Endothelial cell of umbilical vein (primary cell): ENCODE measurements around the gene OR4D5. TPM values are rescaled to one million over a fixed set of nuclear protein-coding genes. Genes with fewer than 3 reads are reported as not detected.

Source experiments
- Bru-seq: library from RNA; stranded (reverse); fragments of 400-500 nt; gene quantifications from one replicate; lab custom pipeline; 2021; lab: Mats Ljungman, UMichigan
- BruChase-seq, 2 experiments: library from RNA; stranded (reverse); fragments of 400-500 nt; gene quantifications; one replicate each; lab custom pipeline; 2021; lab: Mats Ljungman, UMichigan
- BruUV-seq: library from RNA; stranded (reverse); fragments of 400-500 nt; replicated peaks from 2 replicates; lab custom pipeline; 2021; lab: Mats Ljungman, UMichigan
- CTCF ChIA-PET: fragments of 300-600, 350-600 bp; sonication (Branson Sonifier 250); formaldehyde crosslinking; loops from one replicate; lab custom pipeline; 2021; ENCODE audit warnings: antibody characterized with exemption, inconsistent platforms; lab: Charles Lee
- POLR2A ChIA-PET: fragments of 300-600, 350-600 bp; sonication (Branson Sonifier 250); formaldehyde crosslinking; loops from one replicate; lab custom pipeline; 2021; ENCODE audit warnings: antibody characterized with exemption, inconsistent platforms; lab: Charles Lee
- DNase-seq: peaks from one replicate; pipeline ENCODE4 v3.0.0-alpha.2; 2011; ENCODE audit warnings: low read depth, low spot score
- FAIRE-seq: peaks from 2 replicates; lab custom pipeline; 2011; peaks lifted over from hg19 to GRCh38; lab: Jason Lieb, UNC
- H2AFZ ChIP-seq: 2 replicates; pipeline ENCODE4 v1.6.0; 2012; ENCODE audit warnings: low read depth, low read length, control low read depth, inconsistent platforms
- H3K27ac ChIP-seq: 2 replicates; pipeline ENCODE4 v1.5.1; 2011; ENCODE audit warnings: low read depth, mild to moderate bottlenecking, control low read depth, low read length, moderate library complexity; ENCODE audit not compliant: insufficient read depth
- H3K27me3 ChIP-seq, 2 experiments: 2 replicates each; pipeline versions ENCODE4 v1.6.0 to v1.6.1; 2011; ENCODE audit warnings: low read length in 2 of 2, mixed read lengths in 1 of 2; ENCODE audit not compliant: control insufficient read depth in 2 of 2, insufficient read depth in 2 of 2
- H3K36me3 ChIP-seq, 2 experiments: 2 replicates in 1 of 2; 3 replicates in 1 of 2; pipeline ENCODE4 v1.5.1; 2011; ENCODE audit warnings: low read length in 2 of 2, mild to moderate bottlenecking in 1 of 2, moderate library complexity in 1 of 2; ENCODE audit not compliant: control insufficient read depth in 2 of 2, insufficient read depth in 2 of 2; ENCODE audit errors: extremely low read depth in 1 of 2
- H3K4me1 ChIP-seq: 3 replicates; pipeline ENCODE4 v1.5.1; 2011; ENCODE audit warnings: mild to moderate bottlenecking, low read length; ENCODE audit not compliant: control insufficient read depth, insufficient read depth; ENCODE audit errors: extremely low read depth
- H3K4me2 ChIP-seq: 2 replicates; pipeline ENCODE4 v1.6.1; 2011; ENCODE audit warnings: low read length, control low read depth, mixed read lengths; ENCODE audit not compliant: insufficient read depth
- H3K4me3 ChIP-seq, 3 experiments: fragments of 200-600 bp in 1 of 3; sonication (generic), shearing (Covaris generic) in 1 of 3; replicated peaks in 1 of 3; 2 replicates each; pipeline ENCODE4 v1.5.1; 2011 to 2016; ENCODE audit warnings: control low read depth in 3 of 3, low read length in 3 of 3, mild to moderate bottlenecking in 2 of 3, inconsistent platforms in 1 of 3, low read depth in 1 of 3, moderate library complexity in 1 of 3; ENCODE audit not compliant: insufficient read depth in 1 of 3
- H3K79me2 ChIP-seq: 2 replicates; pipeline ENCODE4 v1.6.0; 2012; ENCODE audit warnings: low read length, inconsistent platforms; ENCODE audit not compliant: control insufficient read depth, insufficient read depth
- H3K9ac ChIP-seq: replicated peaks from 2 replicates; pipeline ENCODE3; 2011; ENCODE audit warnings: low read length, control low read depth; ENCODE audit not compliant: insufficient read depth; ENCODE audit errors: extremely low read depth
- H3K9me1 ChIP-seq: replicated peaks from 3 replicates; pipeline ENCODE4 v1.6.0; 2011; ENCODE audit warnings: mild to moderate bottlenecking, low read length; ENCODE audit not compliant: control insufficient read depth, insufficient read depth; ENCODE audit errors: extremely low read depth
- H3K9me3 ChIP-seq: replicated peaks from 2 replicates; pipeline ENCODE4 v1.5.1; 2012; ENCODE audit warnings: low read length, inconsistent platforms; ENCODE audit not compliant: control insufficient read depth, insufficient read depth
- H4K20me1 ChIP-seq: replicated peaks from 2 replicates; pipeline ENCODE3; 2011; ENCODE audit warnings: mild to moderate bottlenecking, low read length; ENCODE audit not compliant: control insufficient read depth, insufficient read depth; ENCODE audit errors: extremely low read depth
- EZH2 ChIP-seq: IDR thresholded peaks from 2 replicates; pipeline ENCODE4 v1.6.1; 2012; ENCODE audit warnings: borderline replicate concordance, low read depth, mild to moderate bottlenecking, moderate library complexity, low read length, inconsistent platforms; ENCODE audit not compliant: severe bottlenecking
- FOS ChIP-seq: IDR thresholded peaks from 2 replicates; pipeline ENCODE4 v1.6.1; 2011; ENCODE audit warnings: mild to moderate bottlenecking, low read length, moderate library complexity, borderline replicate concordance; ENCODE audit not compliant: insufficient read depth
- GATA2 ChIP-seq: IDR thresholded peaks from 2 replicates; pipeline ENCODE4 v1.7.0; 2011; ENCODE audit warnings: low read depth, mild to moderate bottlenecking, moderate library complexity, mixed read lengths, low read length; ENCODE audit not compliant: insufficient read length, insufficient read depth
- JUN ChIP-seq: IDR thresholded peaks from 2 replicates; pipeline ENCODE4 v1.6.1; 2011; ENCODE audit warnings: borderline replicate concordance, low read depth; ENCODE audit not compliant: insufficient read length, insufficient read depth
- MYC ChIP-seq: IDR thresholded peaks from one replicate; pipeline ENCODE4 v1.6.1; 2011; ENCODE audit warnings: mild to moderate bottlenecking, low read depth, low read length
- POLR2A ChIP-seq: IDR thresholded peaks from 2 replicates; pipeline ENCODE4 v1.6.1; 2012; ENCODE audit warnings: low read depth, mild to moderate bottlenecking, control low read depth, low read length
- POLR2AphosphoS5 ChIP-seq: IDR thresholded peaks from 2 replicates; pipeline ENCODE4 v1.6.1; 2012; ENCODE audit warnings: low read depth, mild to moderate bottlenecking, control low read depth, low read length, moderate library complexity; ENCODE audit not compliant: insufficient read depth
- dilution Hi-C: fragments of 300-500 bp; cut with MboI; formaldehyde crosslinking; loops from one replicate; pipeline ENCODE4 v1.15.0; 2019; ENCODE audit warnings: low sequenced_read_pairs; ENCODE audit not compliant: extremely low pct_ligation_motif_present
- intact Hi-C: fragments of 100-400 bp; cut with micrococcal nuclease; formaldehyde crosslinking; loops from one replicate; pipeline ENCODE4 v1.10.0; 2022
- long read RNA-seq: library from polyadenylated mRNA; stranded (forward); transcript quantifications from one replicate; pipeline ENCODE4 v2.0.0, GENCODE V29; 2021
- polyA minus RNA-seq, 3 experiments: library from RNA; depleted of rRNA, polyadenylated mRNA; stranded (reverse); fragments of >200 nt; gene quantifications; 1 replicate in 1 of 3; 2 replicates in 2 of 3; pipeline ENCODE4 v1.2.3, GENCODE V29; 2011
- polyA plus RNA-seq, 4 experiments: library from polyadenylated mRNA; depleted of rRNA in 3 of 4; stranded (reverse) in 3 of 4; unstranded in 1 of 4; fragments of >200 nt; gene quantifications; 2 replicates each; pipeline versions ENCODE4 v1.2.1 to v1.2.3, GENCODE V29; 2011 to 2012; ENCODE audit warnings: missing spikeins in 1 of 4
- total RNA-seq: library from RNA; stranded (reverse); gene quantifications from 2 replicates; pipeline ENCODE4 v1.2.3, GENCODE V29; 2021
- TF ChIP-seq, protein P1 (sequence below): IDR thresholded peaks from 2 replicates; pipeline ENCODE4 v1.6.1; 2011; ENCODE audit not compliant: insufficient read depth, insufficient read length
- TF ChIP-seq, protein P2 (sequence below), 2 donors: IDR thresholded peaks; 1 replicate in 1 of 2; 2 replicates in 1 of 2; pipeline ENCODE4 v1.5.1; 2011; ENCODE audit warnings: low read length in 2 of 2, mild to moderate bottlenecking in 2 of 2, moderate library complexity in 2 of 2, control low read depth in 1 of 2, inconsistent platforms in 1 of 2, low read depth in 1 of 2; ENCODE audit not compliant: insufficient read depth in 1 of 2; ENCODE audit errors: extremely low read depth in 1 of 2

The OR4D5 gene
- not detected in 2 replicates for total RNA-seq
- not detected in 2 replicates for polyA plus RNA-seq
- polyA plus RNA-seq (2011; cell fraction: cytosol; rRNA removed) = not detected in 2 replicates
- not detected in 2 replicates for polyA plus RNA-seq (2011; cell fraction: nucleus; rRNA removed)
- polyA plus RNA-seq (2012) = not detected in 2 replicates
- not detected in 2 replicates for polyA minus RNA-seq
- not detected for polyA minus RNA-seq (2011; cell fraction: cytosol; rRNA and poly(A)+ RNA removed)
- polyA minus RNA-seq (2011; cell fraction: nucleus; rRNA and poly(A)+ RNA removed) = not detected in 2 replicates
- Bru-seq, nascent RNA = not detected
- not detected for BruChase-seq, experiment 1, labeled RNA remaining after a 6-hour chase
- BruChase-seq, experiment 2, labeled RNA remaining after a 2-hour chase = not detected
- long read RNA-seq = 0 reads

DNA sequence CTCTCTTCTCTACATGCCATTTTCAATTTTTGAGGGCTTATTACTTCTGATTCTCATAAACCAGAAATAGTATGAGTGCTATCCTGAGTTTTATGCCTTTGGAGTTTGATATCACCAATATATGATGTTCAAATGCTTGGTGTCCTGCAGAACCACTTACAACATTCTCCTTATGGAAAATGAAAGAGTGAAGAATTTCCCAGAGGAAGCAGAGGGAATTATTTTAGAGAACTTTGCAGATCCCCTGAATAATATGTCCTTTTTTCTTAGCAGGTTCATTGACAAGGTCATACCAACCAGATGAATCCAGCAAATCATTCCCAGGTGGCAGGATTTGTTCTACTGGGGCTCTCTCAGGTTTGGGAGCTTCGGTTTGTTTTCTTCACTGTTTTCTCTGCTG is at the start of gene OR4D5:
OR4D5 (plus strand) TSS at position 301 of the 400 bp plus-strand sequence; CDS start at position 301, 0 bp downstream.
- no peak for TF ChIP-seq EZH2
- TF ChIP-seq, protein P1, sequence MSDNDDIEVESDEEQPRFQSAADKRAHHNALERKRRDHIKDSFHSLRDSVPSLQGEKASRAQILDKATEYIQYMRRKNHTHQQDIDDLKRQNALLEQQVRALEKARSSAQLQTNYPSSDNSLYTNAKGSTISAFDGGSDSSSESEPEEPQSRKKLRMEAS = no peak
- no peak for TF ChIP-seq GATA2
- no peak for TF ChIP-seq POLR2A
- no TSS peak for BruUV-seq
- intact Hi-C loops = no loop called here

DNA sequence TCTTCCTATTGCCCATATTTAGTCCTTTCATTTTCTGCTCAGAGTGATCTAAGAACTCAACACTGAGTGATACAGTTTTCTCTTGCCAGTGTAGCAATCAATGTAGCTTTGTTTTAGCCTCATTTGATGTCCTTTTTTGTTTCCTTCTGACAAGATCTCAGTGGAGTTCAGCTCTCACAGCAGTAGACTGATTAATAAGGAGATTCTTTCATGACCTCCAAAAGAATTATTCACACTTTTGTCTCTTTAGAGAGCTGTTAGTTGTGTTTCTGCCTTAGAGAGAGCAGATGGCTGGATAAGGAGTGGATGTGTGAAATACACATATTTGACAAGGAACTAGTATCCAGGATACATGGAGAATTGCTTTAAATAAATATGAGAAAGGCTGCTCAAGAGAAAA is 47.4 kb upstream of the OR4D5 start:
- Histone ChIP-seq H2AFZ (no peak overlapping the region), H4K20me1 (no peaks in the 10 kb centered on the region), H3K27me3 (no peaks in the 10 kb centered on the region), H3K9me3 (no peaks in the 10 kb centered on the region), H3K4me1 (no peaks in the 10 kb centered on the region), H3K4me2 (no peak overlapping the region), H3K36me3 (no peaks in the 10 kb centered on the region), H3K9me1 (no peaks in the 10 kb centered on the region), H3K79me2 (no peaks in the 10 kb centered on the region), H3K4me3 (no peak overlapping the region), H3K27ac (no peak overlapping the region), H3K9ac (no peak overlapping the region)
- POLR2A ChIA-PET = no interaction called here
- dilution Hi-C loops = no loop called here
- TF ChIP-seq POLR2AphosphoS5 (no peak), GATA2 (no peak), POLR2A (no peak), JUN (no peak), FOS (no peak), MYC (no peak), EZH2 (no peak)
- TF ChIP-seq, protein P2, sequence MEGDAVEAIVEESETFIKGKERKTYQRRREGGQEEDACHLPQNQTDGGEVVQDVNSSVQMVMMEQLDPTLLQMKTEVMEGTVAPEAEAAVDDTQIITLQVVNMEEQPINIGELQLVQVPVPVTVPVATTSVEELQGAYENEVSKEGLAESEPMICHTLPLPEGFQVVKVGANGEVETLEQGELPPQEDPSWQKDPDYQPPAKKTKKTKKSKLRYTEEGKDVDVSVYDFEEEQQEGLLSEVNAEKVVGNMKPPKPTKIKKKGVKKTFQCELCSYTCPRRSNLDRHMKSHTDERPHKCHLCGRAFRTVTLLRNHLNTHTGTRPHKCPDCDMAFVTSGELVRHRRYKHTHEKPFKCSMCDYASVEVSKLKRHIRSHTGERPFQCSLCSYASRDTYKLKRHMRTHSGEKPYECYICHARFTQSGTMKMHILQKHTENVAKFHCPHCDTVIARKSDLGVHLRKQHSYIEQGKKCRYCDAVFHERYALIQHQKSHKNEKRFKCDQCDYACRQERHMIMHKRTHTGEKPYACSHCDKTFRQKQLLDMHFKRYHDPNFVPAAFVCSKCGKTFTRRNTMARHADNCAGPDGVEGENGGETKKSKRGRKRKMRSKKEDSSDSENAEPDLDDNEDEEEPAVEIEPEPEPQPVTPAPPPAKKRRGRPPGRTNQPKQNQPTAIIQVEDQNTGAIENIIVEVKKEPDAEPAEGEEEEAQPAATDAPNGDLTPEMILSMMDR (IDR thresholded peaks at IDR 0.05; ENCODE audit: extremely low read depth in 1 of 2, insufficient read depth in 1 of 2, low read depth in 1 of 2, low read length in 2 of 2) = no peak
- TF ChIP-seq, protein P1 = no peak
- FAIRE-seq (no peak), DNase-seq (no peak)
- CTCF ChIA-PET = no interaction called here
- BruUV-seq = no TSS peak
- intact Hi-C loops = no loop called here

More for the DNA sequence above, at the start of gene OR4D5:
- no peak within 1 kb of the TSS for H3K4me3 ChIP-seq
- ChIA-PET CTCF (interaction anchor here (1.4 kb wide), 1 partner anchor 10 kb away, joined by 3 read pairs; no protein-coding TSS in a partner anchor), POLR2A (no interaction called here)
- FAIRE-seq = no peak
- H3K9me3 ChIP-seq = no peaks in the 10 kb centered on the region
- H3K79me2 ChIP-seq = no peaks in the 10 kb centered on the region
- no peaks in the 10 kb centered on the region for H3K27me3 ChIP-seq
- no peak within 1 kb of the TSS for H3K27ac ChIP-seq
- dilution Hi-C loops = no loop called here
- H4K20me1 ChIP-seq = no peaks in the 10 kb centered on the region
- no peak within 1 kb of the TSS for H2AFZ ChIP-seq
- no peak within 1 kb of the TSS for H3K4me2 ChIP-seq
- H3K9ac ChIP-seq = no peak within 1 kb of the TSS
- H3K4me1 ChIP-seq = no peaks in the 10 kb centered on the region
- no peaks in the 10 kb centered on the region for H3K36me3 ChIP-seq
- H3K9me1 ChIP-seq = no peaks in the 10 kb centered on the region
- DNase-seq = no peak
